GM19025 (cell line): ENCODE results near the gene LRRC39.
"Not testable (repeated sequence)": the region's sequence is repeated elsewhere in the genome, so short reads cannot be mapped to it uniquely, and the experiment has no call there.

ENCODE experiments used
- ATAC-seq: cut with Tn5 transposase; IDR thresholded peaks from one replicate; pipeline ENCODE4 v1.9.1; 2021; ENCODE audit warnings: mild to moderate bottlenecking, low read depth, moderate library complexity; ENCODE audit not compliant: unreplicated experiment

The LRRC39 gene

DNA sequence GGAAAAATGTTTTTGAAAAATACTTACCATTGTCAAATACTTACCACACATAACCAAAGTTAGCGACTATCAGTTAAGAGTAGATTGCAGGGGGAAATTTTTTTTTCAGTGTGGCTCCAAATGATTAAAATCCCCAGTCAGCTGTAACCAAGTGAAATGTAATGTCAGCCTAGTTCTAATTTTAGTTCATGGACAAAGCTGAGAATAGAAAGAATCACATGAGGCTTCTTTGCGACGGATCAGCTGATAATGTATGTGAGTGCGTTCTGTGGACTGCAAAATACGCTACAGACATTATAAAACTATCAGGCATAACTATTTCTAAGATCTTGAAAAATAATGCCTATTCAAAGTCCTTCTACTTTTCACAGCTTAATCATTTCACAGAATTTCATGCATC lies at the start of gene LRRC39:
LRRC39 (minus strand) TSS at position 166 of the 400 bp plus-strand sequence. CDS start 9,740 bp downstream, outside the sequence.
- no peak for ATAC-seq

DNA sequence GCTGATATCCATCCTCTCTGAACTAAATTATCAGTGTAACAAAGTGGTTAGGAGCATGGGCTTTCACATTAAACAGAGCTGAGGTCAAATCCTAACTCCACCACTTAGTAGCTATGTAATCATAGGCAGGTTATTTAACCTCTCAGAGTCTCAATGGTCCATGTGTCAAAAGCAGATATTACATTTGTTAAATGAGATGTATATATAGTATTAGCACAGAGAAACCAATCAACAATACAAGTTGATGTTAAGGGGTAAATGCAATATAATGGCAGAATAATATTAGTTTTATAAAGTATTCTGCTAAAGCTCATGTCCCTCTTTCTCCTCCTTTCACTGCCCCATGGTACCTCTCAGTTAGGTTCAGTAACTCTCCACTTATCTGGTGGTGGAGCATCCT lies 44.4 kb upstream of the LRRC39 start:
- no peak for ATAC-seq

GRCh38 chr1:100219883-100220282 lies 41.8 kb upstream of the LRRC39 start:
- no peak for ATAC-seq

DNA sequence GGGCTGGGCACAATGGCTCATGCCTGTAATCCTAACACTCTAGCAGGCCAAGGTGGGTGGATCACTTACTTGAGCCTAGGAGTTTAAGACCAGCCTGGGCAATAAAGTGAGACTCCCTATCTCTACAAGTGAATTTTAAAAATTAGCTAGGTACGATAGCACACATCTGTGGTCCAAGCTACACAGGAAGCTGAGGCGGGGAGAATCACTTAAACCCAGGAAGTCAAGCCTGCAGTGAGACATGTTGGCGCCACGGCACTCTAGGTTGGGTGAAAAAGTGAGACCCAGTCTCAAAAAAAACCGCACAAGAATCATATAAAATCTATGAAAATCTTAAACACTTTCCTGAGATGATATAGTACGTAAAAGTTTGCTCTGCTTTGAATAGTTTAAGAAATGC lies 41.4 kb upstream of the LRRC39 start:
- no peak for ATAC-seq

DNA sequence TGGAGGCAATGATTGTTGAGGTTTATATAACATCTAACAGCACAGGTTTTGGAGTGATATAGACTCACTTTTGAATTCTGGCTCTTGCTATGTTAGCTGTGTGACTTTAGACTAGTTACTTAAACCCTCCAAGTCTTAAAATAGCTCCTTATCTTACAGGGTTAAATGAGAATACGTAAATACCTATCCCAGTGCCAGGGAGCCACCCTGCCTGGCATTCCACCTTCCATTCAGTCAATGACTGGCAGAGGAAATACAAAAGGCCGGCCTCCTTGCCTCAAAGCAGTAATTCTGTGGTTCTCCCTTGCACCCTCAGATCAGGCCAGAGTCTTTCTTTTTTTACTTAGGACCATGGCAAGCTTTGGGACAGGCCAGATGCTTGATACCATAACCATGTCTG lies 39.8 kb upstream of the LRRC39 start:
- no peak for ATAC-seq

DNA sequence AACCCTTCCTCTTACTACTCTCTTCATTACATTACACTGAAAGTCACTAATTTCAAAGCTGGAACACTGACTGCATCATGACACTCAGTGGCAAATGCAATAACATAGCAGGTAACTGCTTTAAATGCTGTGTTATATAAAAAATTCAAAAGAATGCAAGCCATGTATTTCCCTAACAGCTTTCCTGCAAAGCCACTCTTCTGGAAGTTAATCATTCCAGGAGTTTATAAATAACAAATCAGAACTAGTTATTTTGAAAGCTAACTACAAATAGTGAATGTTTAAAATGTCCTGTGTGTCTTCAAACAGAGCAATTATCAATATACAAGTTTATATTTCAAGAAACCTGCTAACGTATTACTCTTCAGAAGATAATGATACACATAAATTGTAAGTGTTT lies 37.0 kb upstream of the LRRC39 start:
- ATAC-seq, result no peak

DNA sequence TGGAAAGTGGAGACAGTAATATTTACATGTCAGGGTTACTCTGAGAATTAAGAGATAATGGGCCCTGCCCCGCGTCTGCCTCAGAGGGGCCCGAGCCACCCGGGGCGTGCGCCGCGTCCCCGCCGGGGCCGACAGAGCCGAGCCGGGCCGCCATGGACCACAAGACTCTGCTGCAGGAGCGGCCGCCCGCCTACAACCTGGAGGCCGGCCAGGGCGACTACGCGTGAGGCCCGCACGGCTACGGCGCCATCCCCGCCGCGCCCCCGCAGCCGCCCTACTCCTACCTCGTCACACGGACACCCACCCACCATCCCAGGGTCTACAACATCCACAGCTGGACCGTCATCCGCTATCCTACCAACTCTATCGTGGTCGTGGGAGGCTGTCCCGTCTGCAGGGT lies 35.1 kb upstream of the LRRC39 start:
- ATAC-seq, result no peak

GRCh38 chr1:100206301-100206700 lies 28.2 kb upstream of the LRRC39 start:
- ATAC-seq, result no peak

- ATAC-seq, result not testable (repeated sequence)
Measured at GRCh38 chr1:100205593-100205992, 27.5 kb upstream of the LRRC39 start.

- not testable (repeated sequence) for ATAC-seq
Measured at GRCh38 chr1:100205103-100205502, 27.0 kb upstream of the LRRC39 start.

DNA sequence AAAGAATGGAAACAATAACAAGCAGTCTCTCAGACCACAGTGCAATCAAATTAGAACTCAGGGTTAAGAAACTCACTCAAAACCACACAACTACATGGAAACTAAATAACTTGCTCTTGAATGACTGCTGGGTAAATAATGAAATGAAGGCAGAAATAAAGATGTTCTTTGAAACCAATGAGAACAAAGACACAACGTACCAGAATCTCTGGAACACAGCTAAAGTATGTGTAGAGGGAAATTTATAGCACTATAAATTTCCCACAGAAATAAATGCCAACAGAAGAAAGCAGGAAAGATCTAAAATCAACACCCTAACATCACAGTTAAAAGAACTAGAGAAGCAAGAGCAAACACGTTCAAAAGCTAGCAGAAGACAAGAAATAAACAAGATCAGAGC lies 24.6 kb upstream of the LRRC39 start:
- not testable (repeated sequence) for ATAC-seq

GRCh38 chr1:100200060-100200459 lies 22.0 kb upstream of the LRRC39 start:
- ATAC-seq, result not testable (repeated sequence)

DNA sequence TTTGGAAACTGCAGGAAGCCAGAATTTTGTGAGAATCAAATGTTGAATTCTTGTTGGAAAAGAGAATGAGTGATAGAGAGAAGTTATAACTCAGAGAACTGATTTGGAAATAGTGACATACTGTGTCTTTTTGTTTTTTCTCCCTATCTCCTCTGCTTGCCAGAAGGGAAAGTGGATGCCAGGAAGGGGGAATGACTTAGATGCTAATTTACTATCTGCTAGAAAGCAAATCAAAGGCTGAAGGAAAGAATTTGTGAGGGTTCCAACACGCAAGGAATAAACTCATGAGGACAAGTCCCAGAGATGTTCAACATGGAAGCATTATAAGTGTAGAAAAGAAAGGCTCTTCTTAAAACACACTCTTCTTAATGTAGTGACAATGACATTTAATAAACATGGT lies 20.5 kb upstream of the LRRC39 start:
- no peak for ATAC-seq

GRCh38 chr1:100188617-100189016 lies 10.6 kb upstream of the LRRC39 start:
- ATAC-seq, result no peak

DNA sequence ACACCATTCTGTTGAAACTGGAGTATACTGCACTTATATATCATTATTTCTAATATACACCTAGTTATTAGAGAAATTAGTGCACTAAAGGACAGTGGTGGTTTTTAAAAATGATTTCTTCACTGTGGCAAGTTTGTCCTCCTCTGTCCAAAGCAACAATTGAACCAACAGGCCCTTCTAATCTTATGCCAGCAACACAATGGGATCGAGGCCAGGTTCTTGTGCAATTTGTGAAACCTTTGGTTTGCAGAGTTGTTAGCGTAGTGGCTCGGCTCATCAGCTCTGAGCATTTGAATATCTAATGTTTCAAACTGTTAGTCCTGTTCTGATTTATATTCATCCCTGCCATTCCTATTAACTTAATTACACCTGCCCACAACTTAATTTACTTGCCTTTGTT lies 9.9 kb upstream of the LRRC39 start:
- ATAC-seq, result no peak

- ATAC-seq, result no peak
Measured at GRCh38 chr1:100184536-100184935, 6.5 kb upstream of the LRRC39 start.

DNA sequence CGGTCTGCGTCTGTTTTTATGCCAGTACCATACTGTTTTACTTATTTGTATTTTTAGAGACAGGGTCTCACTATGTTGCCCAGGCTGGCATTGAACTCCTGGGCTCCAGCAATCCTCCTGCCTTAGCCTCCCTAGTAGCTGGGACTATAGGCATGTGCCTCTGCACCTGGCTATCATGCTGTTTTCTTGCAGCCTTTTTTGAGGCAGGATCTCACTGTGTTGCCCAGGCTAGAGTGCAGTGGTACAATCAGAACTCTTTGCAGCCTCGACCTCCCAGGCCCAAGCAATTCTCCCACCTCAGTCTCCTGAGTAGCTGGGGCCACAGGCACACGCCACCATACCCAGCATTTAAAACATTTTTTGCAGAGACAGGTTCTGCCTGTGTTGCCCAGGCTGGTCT lies 5.3 kb upstream of the LRRC39 start:
- no peak for ATAC-seq

- ATAC-seq, result no peak
Measured at GRCh38 chr1:100177295-100178041, 588 bp downstream of the LRRC39 start.

DNA sequence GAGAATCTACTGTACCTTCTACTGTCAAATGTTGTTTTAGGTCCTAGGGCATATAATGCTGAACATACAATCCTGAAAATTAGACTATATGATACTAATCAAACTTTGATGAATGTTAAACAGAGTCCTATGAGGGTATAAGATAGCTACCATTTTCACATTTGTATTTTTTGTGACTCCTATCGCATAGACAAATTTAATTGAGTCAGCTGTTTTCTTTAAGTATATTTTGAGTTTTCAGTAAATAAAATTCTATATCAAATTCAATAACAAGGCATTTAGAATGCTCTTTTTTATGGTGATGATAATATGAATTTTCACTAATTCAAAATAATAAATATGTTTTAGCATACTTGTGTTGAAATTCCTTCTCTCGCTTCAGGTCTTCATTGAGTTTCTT lies 10.0 kb downstream of the LRRC39 start:
- no peak for ATAC-seq

DNA sequence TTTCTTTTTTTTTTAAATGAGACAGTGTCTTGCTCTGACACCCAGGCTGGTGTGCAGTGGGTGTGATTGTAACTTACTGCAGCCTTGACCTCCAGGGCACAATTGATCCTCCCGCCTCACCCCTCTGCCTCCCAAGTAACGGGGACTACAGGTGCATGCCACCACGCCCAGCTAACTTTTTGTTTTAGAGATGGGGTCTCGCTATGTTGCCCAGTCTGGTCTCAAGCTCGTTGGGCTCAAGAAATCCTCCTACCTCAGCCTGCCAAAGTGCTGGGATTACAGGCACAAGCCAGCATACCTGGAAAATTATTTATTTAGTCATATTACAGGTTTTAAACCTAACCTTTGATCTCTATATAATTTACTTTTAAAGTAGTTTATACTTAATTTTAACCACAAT lies 13.4 kb downstream of the LRRC39 start:
- no peak for ATAC-seq

- ATAC-seq, result no peak
Measured at GRCh38 chr1:100164216-100164615, 13.8 kb downstream of the LRRC39 start.

- no peak for ATAC-seq
Measured at GRCh38 chr1:100162881-100163280, 15.2 kb downstream of the LRRC39 start.

- ATAC-seq, result peak; percentile 58
Measured at GRCh38 chr1:100152271-100152670, 25.8 kb downstream of the LRRC39 start.
